K562 (cell line): ENCODE measurements around the gene TMEM203. TPM values are rescaled to one million over a fixed set of nuclear protein-coding genes. Genes with fewer than 3 reads are reported as not detected.
A peak's percentile ranks its signal among the peaks of the same experiment; 100 is the strongest.

Source experiments
- BMI1 ChIP-seq: fragments of 150-350 bp; IDR thresholded peaks from 2 replicates; pipeline ENCODE4 v1.6.1; 2014; ENCODE audit warnings: low read length
- ETV6 ChIP-seq, 3 experiments: fragments of 150-350 bp in 1 of 3; sonication (generic) in 1 of 3; formaldehyde crosslinking in 1 of 3; IDR thresholded peaks; 2 replicates each; pipeline versions ENCODE4 v1.6.1 to v1.8.0; 2014 to 2022; ENCODE audit warnings: borderline replicate concordance in 2 of 3, low read depth in 2 of 3, antibody characterized with exemption in 1 of 3, low read length in 1 of 3, mild to moderate bottlenecking in 1 of 3, missing genetic modification reagents in 1 of 3
- KLF10 ChIP-seq: fragments of 250-450 bp; sonication (Bioruptor Pico); IDR thresholded peaks from 2 replicates; pipeline ENCODE4 v1.6.1; 2021; ENCODE audit warnings: matching md5 sums
- LCOR ChIP-seq: sonication (generic); formaldehyde crosslinking; IDR thresholded peaks from 2 replicates; pipeline ENCODE4 v1.8.0; 2022; ENCODE audit warnings: mild to moderate bottlenecking, missing genetic modification reagents
- MEF2A ChIP-seq: IDR thresholded peaks from 2 replicates; pipeline ENCODE4 v1.6.1; 2011; ENCODE audit warnings: low read depth, mild to moderate bottlenecking, low read length, moderate library complexity; ENCODE audit not compliant: control insufficient read depth
- NFYB ChIP-seq: IDR thresholded peaks from 2 replicates; pipeline ENCODE4 v1.6.1; 2011; ENCODE audit warnings: mild to moderate bottlenecking, moderate library complexity; ENCODE audit not compliant: insufficient read length; ENCODE audit errors: extremely low read depth
- PML ChIP-seq: IDR thresholded peaks from 2 replicates; pipeline ENCODE4 v1.6.1; 2012; ENCODE audit warnings: low read length, inconsistent platforms
- RFX5 ChIP-seq: IDR thresholded peaks from 2 replicates; pipeline ENCODE4 v1.6.1; 2011; ENCODE audit warnings: low read depth, mild to moderate bottlenecking, improper control_type of control experiment, low read length
- RUNX1 ChIP-seq: sonication (generic); IDR thresholded peaks from 2 replicates; pipeline ENCODE4 v1.6.1; 2016; ENCODE audit warnings: antibody characterized with exemption, low read depth
- SMARCA4 ChIP-seq: fragments of 450-650 bp; IDR thresholded peaks from 2 replicates; pipeline ENCODE4 v1.6.1; 2016
- SRSF1 ChIP-seq: fragments of 200-400 bp; formaldehyde crosslinking; IDR thresholded peaks from 2 replicates; pipeline ENCODE4 v1.6.1; 2017; ENCODE audit warnings: mild to moderate bottlenecking, low read depth, low read length, moderate library complexity
- STAG1 ChIP-seq: sonication (generic); formaldehyde crosslinking; IDR thresholded peaks from 2 replicates; pipeline ENCODE4 v1.5.0; 2020; ENCODE audit warnings: missing genetic modification reagents, borderline replicate concordance
- STAT5A ChIP-seq: IDR thresholded peaks from 2 replicates; pipeline ENCODE4 v1.6.1; 2012; ENCODE audit warnings: low read length, inconsistent platforms, borderline replicate concordance
- TAF9B ChIP-seq: fragments of 450-650 bp; IDR thresholded peaks from 2 replicates; pipeline ENCODE4 v1.6.1; 2018; ENCODE audit warnings: mild to moderate bottlenecking; ENCODE audit not compliant: partially characterized antibody
- TOE1 ChIP-seq, 2 experiments: fragments of 450-650 bp in 1 of 2; sonication (generic) in 1 of 2; formaldehyde crosslinking in 1 of 2; IDR thresholded peaks; 2 replicates each; pipeline versions ENCODE4 v1.7.1 to v1.8.0; 2016 to 2022; ENCODE audit warnings: borderline replicate concordance in 2 of 2, mild to moderate bottlenecking in 2 of 2, antibody characterized with exemption in 1 of 2, inconsistent platforms in 1 of 2, low read depth in 1 of 2, missing genetic modification reagents in 1 of 2, moderate library complexity in 1 of 2
- TSC22D4 ChIP-seq: fragments of 450-650 bp; IDR thresholded peaks from 2 replicates; pipeline ENCODE4 v1.6.1; 2016; ENCODE audit warnings: missing genetic modification characterization, missing biosample characterization, control low read depth
- ZBTB7A ChIP-seq: IDR thresholded peaks from 2 replicates; pipeline ENCODE4 v1.6.1; 2011; ENCODE audit warnings: low read depth, mild to moderate bottlenecking, low read length, moderate library complexity, borderline replicate concordance; ENCODE audit not compliant: control insufficient read depth
- ZFP36 ChIP-seq: fragments of 150-350 bp; IDR thresholded peaks from 2 replicates; pipeline ENCODE4 v1.6.1; 2018; ENCODE audit warnings: low read length, low read depth; ENCODE audit not compliant: partially characterized antibody
- ZNF174 ChIP-seq: fragments of 250-450 bp; sonication (Bioruptor Pico); IDR thresholded peaks from 2 replicates; pipeline ENCODE4 v1.4.0; 2020; ENCODE audit warnings: mild to moderate bottlenecking
- ZNF175 ChIP-seq: fragments of 200-800 bp; sonication (Bioruptor generic); IDR thresholded peaks from 2 replicates; pipeline ENCODE4 v1.6.1; 2016; ENCODE audit warnings: low read depth, mild to moderate bottlenecking, missing genetic modification characterization, missing compliant biosample characterization
- ZNF253 ChIP-seq: fragments of 250-450 bp; sonication (Bioruptor Pico); conservative IDR thresholded peaks from 2 replicates; pipeline ENCODE4 v1.6.1; 2021; ENCODE audit warnings: mild to moderate bottlenecking
- ZNF3 ChIP-seq: fragments of 250-450 bp; sonication (Bioruptor Pico); IDR thresholded peaks from 2 replicates; pipeline ENCODE4 v1.5.0; 2021; ENCODE audit warnings: mild to moderate bottlenecking, moderate library complexity
- ZNF764 ChIP-seq: fragments of 250-450 bp; sonication (Bioruptor Pico); IDR thresholded peaks from 2 replicates; pipeline ENCODE4 v1.4.0; 2020; ENCODE audit warnings: low read depth, mild to moderate bottlenecking, moderate library complexity
- polyA plus RNA-seq, 8 experiments: library from polyadenylated mRNA; depleted of rRNA in 4 of 8; stranded (reverse) in 5 of 8; unstranded in 3 of 8; fragments of >200 nt; fragmentation: Nextera tagmentation in 2 of 8; fragmentation: Illumina TruSeq in 1 of 8; extraction: Ambion mirVana in 2 of 8; extraction: Trizol in 1 of 8; gene quantifications; 2 replicates each; pipeline versions ENCODE4 v1.2.1 to v1.2.3, GENCODE V29; 2011 to 2014; ENCODE audit warnings: inconsistent platforms in 1 of 8, missing spikeins in 1 of 8
- total RNA-seq, 7 experiments: library from RNA; depleted of rRNA in 6 of 7; stranded (reverse); fragments of >200 nt in 6 of 7; fragmentation: Illumina TruSeq in 2 of 7; extraction: Trizol in 2 of 7; gene quantifications; 2 replicates each; pipeline versions ENCODE4 v1.2.1 to v1.2.3, GENCODE V29; 2011 to 2021; ENCODE audit warnings: low replicate concordance in 1 of 7
- TF ChIP-seq, protein P1 (sequence below): fragments of 250-450 bp; sonication (Bioruptor Pico); IDR thresholded peaks from 2 replicates; pipeline ENCODE4 v1.4.0; 2020

TMEM203 gene
- total and polyA plus RNA-seq, 9 of the 15 experiments (the other 6 are each of a cell fraction or from before 2014, with no cell fraction given): 8.8 to 59.5 (median 37.6) TPM

GRCh38 chr9:137223078-137223970 lies 17.9 kb upstream of the TMEM203 start (continued):
- peak; percentile 51; the same call in 1 of the 2 replicates for TF ChIP-seq PML
- TF ChIP-seq RFX5: 0 out of 2 replicates have a peak, but pooled peaks have one; percentile 59
- TF ChIP-seq STAT5A: no peak
- TF ChIP-seq SMARCA4: no peak
- TF ChIP-seq ZNF253 (CRISPR knock-in tag): no peak
- no peak for TF ChIP-seq KLF10 (CRISPR knock-in tag)
- TF ChIP-seq STAG1 (CRISPR knock-in tag): no peak
- no peak for TF ChIP-seq ZNF175 (CRISPR knock-in tag)
- no peak for TF ChIP-seq MEF2A
- peak; percentile 47; the same call in 1 of the 2 replicates for TF ChIP-seq LCOR
- TF ChIP-seq, protein P1, sequence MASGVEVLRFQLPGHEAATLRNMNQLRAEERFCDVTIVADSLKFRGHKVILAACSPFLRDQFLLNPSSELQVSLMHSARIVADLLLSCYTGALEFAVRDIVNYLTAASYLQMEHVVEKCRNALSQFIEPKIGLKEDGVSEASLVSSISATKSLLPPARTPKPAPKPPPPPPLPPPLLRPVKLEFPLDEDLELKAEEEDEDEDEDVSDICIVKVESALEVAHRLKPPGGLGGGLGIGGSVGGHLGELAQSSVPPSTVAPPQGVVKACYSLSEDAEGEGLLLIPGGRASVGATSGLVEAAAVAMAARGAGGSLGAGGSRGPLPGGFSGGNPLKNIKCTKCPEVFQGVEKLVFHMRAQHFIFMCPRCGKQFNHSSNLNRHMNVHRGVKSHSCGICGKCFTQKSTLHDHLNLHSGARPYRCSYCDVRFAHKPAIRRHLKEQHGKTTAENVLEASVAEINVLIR: no peak
- TF ChIP-seq ZNF3: no peak
- no peak for TF ChIP-seq SRSF1
- no peak for TF ChIP-seq BMI1
- no peak for TF ChIP-seq ZNF764
- no peak for TF ChIP-seq TSC22D4 (tag)
- TF ChIP-seq TAF9B: no peak
- TF ChIP-seq RUNX1: 0 out of 2 replicates have a peak, but pooled peaks have one; percentile 56
- TF ChIP-seq ETV6 (IDR thresholded peaks at IDR 0.05; ENCODE audit: borderline replicate concordance in 1 of 2, low read depth in 2 of 2, low read length in 1 of 2): peak in 1 of 2 experiments; percentile 17; a peak in 1 of 4 replicates
- TF ChIP-seq ETV6 (CRISPR knock-in tag; IDR thresholded peaks at IDR 0.05; ENCODE audit: borderline replicate concordance): no peak
- no peak for TF ChIP-seq ZFP36
- TF ChIP-seq NFYB: peak; percentile 5
- TF ChIP-seq ZBTB7A: peak; percentile 50
- TF ChIP-seq TOE1 (IDR thresholded peaks at IDR 0.05; ENCODE audit: borderline replicate concordance): peak; percentile 56; the same call in 1 of the 2 replicates
- TF ChIP-seq TOE1 (CRISPR knock-in tag; IDR thresholded peaks at IDR 0.05; ENCODE audit: borderline replicate concordance, low read depth): no peak
- no peak for TF ChIP-seq ZNF174
